Neural cell (in vitro differentiated cells): Measurements from ENCODE around the gene ITGB7.

Experiments used
- CTCF ChIP-seq: fragments of 450-650 bp; IDR thresholded peaks from 2 replicates; pipeline ENCODE4 v1.5.1; 2014; ENCODE audit warnings: antibody characterized with exemption, mild to moderate bottlenecking, moderate library complexity; ENCODE audit not compliant: poor library complexity, severe bottlenecking
- EP300 ChIP-seq: fragments of 450-650 bp; conservative IDR thresholded peaks from 2 replicates; pipeline ENCODE4 v1.6.1; 2014; ENCODE audit warnings: antibody characterized with exemption, mild to moderate bottlenecking, moderate library complexity; ENCODE audit not compliant: poor library complexity, severe bottlenecking

- TF ChIP-seq EP300: no peak
- TF ChIP-seq CTCF: no peak
Observed at GRCh38 chr12:53235164-53235563, 28.1 kb upstream of the ITGB7 start.
